ENCODE results near the gene CCT5. TPM values are rescaled to one million over a fixed set of nuclear protein-coding genes. Genes with fewer than 3 reads are reported as not detected.

The CCT5 gene
- total and polyA plus RNA-seq, 2 donors (not counting 1 experiment from before 2014, with no cell fraction given) = 74.3 to 77.7 TPM

- Histone ChIP-seq H3K79me2 (ENCODE audit: control insufficient read depth, insufficient read depth, low read length) (no peaks in the 10 kb centered on the region), H3K4me3 (ENCODE audit: control extremely low read depth in 1 of 5, extremely low read depth in 1 of 5, insufficient read depth in 1 of 5, low read depth in 2 of 5, low read length in 4 of 5) (no peak overlapping the region), H4K20me1 (ENCODE audit: control insufficient read depth, insufficient read depth, low read length, poor library complexity, severe bottlenecking) (no peaks in the 10 kb centered on the region), H3K9ac (ENCODE audit: low read length) (no peak overlapping the region), H3K27me3 (replicated peaks in 1 of 4; ENCODE audit: control extremely low read depth in 1 of 4, control insufficient read depth in 3 of 4, insufficient read depth in 4 of 4, low read length in 3 of 4) (peaks cover 0 to 5% (median 0%) of the 10 kb centered on the region in 4 experiments), H2AFZ (ENCODE audit: insufficient read depth, low read depth, low read length, poor library complexity, severe bottlenecking) (no peak overlapping the region), H3K4me2 (replicated peaks; ENCODE audit: low read depth, low read length, poor library complexity, severe bottlenecking) (no peak overlapping the region), H3K36me3 (replicated peaks in 1 of 2; ENCODE audit: control extremely low read depth in 1 of 2, control insufficient read depth in 1 of 2, extremely low read depth in 1 of 2, insufficient read depth in 2 of 2, low read length in 1 of 2) (no peaks in the 10 kb centered on the region), H3K9me3 (ENCODE audit: control extremely low read depth in 1 of 3, control insufficient read depth in 2 of 3, insufficient read depth in 1 of 3, low read length in 2 of 3) (no peaks in the 10 kb centered on the region), H3K27ac (ENCODE audit: low read length in 2 of 2) (no peak overlapping the region), H3K4me1 (ENCODE audit: control insufficient read depth in 2 of 2, insufficient read depth in 2 of 2, low read length in 2 of 2) (no peaks in the 10 kb centered on the region)
- Mint-ChIP-seq H3K4me3 (no peak overlapping the region), H3K9me3 (ENCODE audit: insufficient read depth) (no peaks in the 10 kb centered on the region), H3K27ac (no peak overlapping the region), H3K4me1 (no peaks in the 10 kb centered on the region), H3K27me3 (peaks cover 27% of the 10 kb centered on the region)
- DNase-seq (no peak), ATAC-seq (ENCODE audit: low read depth) (no peak)
- POLR2A ChIA-PET = no interaction called here
- intact Hi-C loops (cut with micrococcal nuclease) = no loop called here
- TF ChIP-seq EZH2 (IDR thresholded peaks at IDR 0.05; ENCODE audit: borderline replicate concordance, insufficient read depth, low read depth, low read length, poor library complexity, severe bottlenecking) (no peak), CTCF (IDR thresholded peaks at IDR 0.05) (no peak)
- 20% methylated on average over 8 of the region's 10 CpGs for WGBS (ENCODE audit: insufficient coverage)
- CTCF ChIA-PET = no interaction called here
Observed at GRCh38 chr5:10275460-10275859, 25.4 kb downstream of the CCT5 start.

- POLR2A ChIA-PET = no interaction called here
- Histone ChIP-seq H3K27ac (ENCODE audit: low read length in 2 of 2) (no peak overlapping the region), H3K27me3 (replicated peaks in 1 of 4; ENCODE audit: control extremely low read depth in 1 of 4, control insufficient read depth in 3 of 4, insufficient read depth in 4 of 4, low read length in 3 of 4) (peaks cover 0 to 5% (median 0%) of the 10 kb centered on the region in 4 experiments), H2AFZ (ENCODE audit: insufficient read depth, low read depth, low read length, poor library complexity, severe bottlenecking) (no peak overlapping the region), H3K79me2 (ENCODE audit: control insufficient read depth, insufficient read depth, low read length) (no peaks in the 10 kb centered on the region), H3K4me3 (ENCODE audit: control extremely low read depth in 1 of 5, extremely low read depth in 1 of 5, insufficient read depth in 1 of 5, low read depth in 2 of 5, low read length in 4 of 5) (no peak overlapping the region), H3K9ac (ENCODE audit: low read length) (no peak overlapping the region), H3K9me3 (ENCODE audit: control extremely low read depth in 1 of 3, control insufficient read depth in 2 of 3, insufficient read depth in 1 of 3, low read length in 2 of 3) (no peaks in the 10 kb centered on the region), H3K36me3 (replicated peaks in 1 of 2; ENCODE audit: control extremely low read depth in 1 of 2, control insufficient read depth in 1 of 2, extremely low read depth in 1 of 2, insufficient read depth in 2 of 2, low read length in 1 of 2) (no peaks in the 10 kb centered on the region), H3K4me2 (replicated peaks; ENCODE audit: low read depth, low read length, poor library complexity, severe bottlenecking) (no peak overlapping the region), H4K20me1 (ENCODE audit: control insufficient read depth, insufficient read depth, low read length, poor library complexity, severe bottlenecking) (no peaks in the 10 kb centered on the region), H3K4me1 (ENCODE audit: control insufficient read depth in 2 of 2, insufficient read depth in 2 of 2, low read length in 2 of 2) (no peaks in the 10 kb centered on the region)
- H3K4me1 Mint-ChIP-seq = no peaks in the 10 kb centered on the region
- H3K27ac Mint-ChIP-seq = no peak overlapping the region
- WGBS (ENCODE audit: insufficient coverage) = 93% methylated on average over 9 of the region's 9 CpGs
- no peak overlapping the region for H3K4me3 Mint-ChIP-seq
- H3K27me3 Mint-ChIP-seq = peaks cover 27% of the 10 kb centered on the region
- intact Hi-C loops (cut with micrococcal nuclease) = no loop called here
- CTCF ChIA-PET = no interaction called here
- H3K9me3 Mint-ChIP-seq (ENCODE audit: insufficient read depth) = no peaks in the 10 kb centered on the region
- ATAC-seq (ENCODE audit: low read depth) (no peak), DNase-seq (no peak)
- no peak for TF ChIP-seq CTCF (IDR thresholded peaks at IDR 0.05)
- no peak for TF ChIP-seq EZH2 (IDR thresholded peaks at IDR 0.05; ENCODE audit: borderline replicate concordance, insufficient read depth, low read depth, low read length, poor library complexity, severe bottlenecking)
Observed at GRCh38 chr5:10275991-10276390, 25.9 kb downstream of the CCT5 start.
